Measurements from ENCODE around the gene D2HGDH. TPM values are rescaled to one million over a fixed set of nuclear protein-coding genes. Genes with fewer than 3 reads are reported as not detected.

The D2HGDH gene
- total RNA-seq, 1 experiment from 2014 or later: 131 TPM

GRCh38 chr2:241752689-241753276, 18.4 kb downstream of the D2HGDH start:
- H3K79me2 ChIP-seq (ENCODE audit: low read depth): no peaks in the 10 kb centered on the region
- H3K9me3 ChIP-seq (ENCODE audit: insufficient read depth, low read depth): no peaks in the 10 kb centered on the region
- no peak overlapping the region for H3K4me3 ChIP-seq
- peaks cover 11% of the 10 kb centered on the region; the same call in 1 of the 2 replicates for H3F3A ChIP-seq (ENCODE audit: insufficient read depth, low read depth)
- intact Hi-C loops (cut with micrococcal nuclease; ENCODE audit: unreplicated experiment): no loop called here
- no peaks in the 10 kb centered on the region for H3K27me3 ChIP-seq (ENCODE audit: insufficient read depth, low read depth)
- BruUV-seq (replicated peaks): no TSS peak
- no peaks in the 10 kb centered on the region; the same call in 1 of the 2 replicates for H4K20me1 ChIP-seq (ENCODE audit: insufficient read depth)
- TF ChIP-seq, protein P1, sequence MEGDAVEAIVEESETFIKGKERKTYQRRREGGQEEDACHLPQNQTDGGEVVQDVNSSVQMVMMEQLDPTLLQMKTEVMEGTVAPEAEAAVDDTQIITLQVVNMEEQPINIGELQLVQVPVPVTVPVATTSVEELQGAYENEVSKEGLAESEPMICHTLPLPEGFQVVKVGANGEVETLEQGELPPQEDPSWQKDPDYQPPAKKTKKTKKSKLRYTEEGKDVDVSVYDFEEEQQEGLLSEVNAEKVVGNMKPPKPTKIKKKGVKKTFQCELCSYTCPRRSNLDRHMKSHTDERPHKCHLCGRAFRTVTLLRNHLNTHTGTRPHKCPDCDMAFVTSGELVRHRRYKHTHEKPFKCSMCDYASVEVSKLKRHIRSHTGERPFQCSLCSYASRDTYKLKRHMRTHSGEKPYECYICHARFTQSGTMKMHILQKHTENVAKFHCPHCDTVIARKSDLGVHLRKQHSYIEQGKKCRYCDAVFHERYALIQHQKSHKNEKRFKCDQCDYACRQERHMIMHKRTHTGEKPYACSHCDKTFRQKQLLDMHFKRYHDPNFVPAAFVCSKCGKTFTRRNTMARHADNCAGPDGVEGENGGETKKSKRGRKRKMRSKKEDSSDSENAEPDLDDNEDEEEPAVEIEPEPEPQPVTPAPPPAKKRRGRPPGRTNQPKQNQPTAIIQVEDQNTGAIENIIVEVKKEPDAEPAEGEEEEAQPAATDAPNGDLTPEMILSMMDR (conservative IDR thresholded peaks at IDR 0.05): no peak
- no peak for TF ChIP-seq EZH2 (IDR thresholded peaks at IDR 0.05; ENCODE audit: low read depth)
- no peak overlapping the region for H3K27ac ChIP-seq
- ChIA-PET POLR2A (ENCODE audit: unreplicated experiment) (no interaction called here), CTCF (no interaction called here)
- DNase-seq: no peak
- H3K4me1 ChIP-seq (replicated peaks; ENCODE audit: insufficient read depth): no peaks in the 10 kb centered on the region
- no peak overlapping the region for H3K4me2 ChIP-seq
- H3K36me3 ChIP-seq (ENCODE audit: low read depth): peaks cover 8% of the 10 kb centered on the region; the same call in 1 of the 2 replicates
- no peak overlapping the region for H2AFZ ChIP-seq
- no peaks in the 10 kb centered on the region for H3K9me2 ChIP-seq (ENCODE audit: insufficient read depth)

DNA sequence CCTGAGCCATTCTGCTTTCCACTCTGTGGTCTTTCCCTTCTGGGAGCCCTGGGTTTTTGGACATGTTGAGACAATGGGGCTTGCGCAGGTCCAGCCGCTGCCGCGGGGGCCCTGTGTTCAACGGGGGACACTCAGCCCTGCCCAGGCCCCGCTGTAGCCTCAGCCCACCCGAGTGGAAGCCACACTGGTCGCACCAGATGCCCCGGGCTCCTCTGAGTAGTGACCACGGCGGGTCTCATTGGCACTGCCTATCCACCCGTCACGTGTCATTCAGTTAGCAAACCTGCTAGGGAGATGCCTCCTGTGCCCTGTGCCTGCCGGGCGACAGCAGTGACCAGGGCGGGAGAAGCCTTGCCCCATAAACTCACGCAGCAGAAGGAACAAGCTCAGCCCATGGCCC, 19.1 kb downstream of the D2HGDH start:
- peaks cover 11% of the 10 kb centered on the region; the same call in 1 of the 2 replicates for H3F3A ChIP-seq (ENCODE audit: insufficient read depth, low read depth)
- no peak overlapping the region for H3K27ac ChIP-seq
- CTCF ChIA-PET: no interaction called here
- POLR2A ChIA-PET (ENCODE audit: unreplicated experiment): no interaction called here
- no peak for DNase-seq
- peaks cover 8% of the 10 kb centered on the region; the same call in 1 of the 2 replicates for H3K36me3 ChIP-seq (ENCODE audit: low read depth)
- no peaks in the 10 kb centered on the region for H3K79me2 ChIP-seq (ENCODE audit: low read depth)
- no peak overlapping the region for H3K4me2 ChIP-seq
- H3K9me3 ChIP-seq (ENCODE audit: insufficient read depth, low read depth): no peaks in the 10 kb centered on the region
- H3K4me1 ChIP-seq (replicated peaks; ENCODE audit: insufficient read depth): no peaks in the 10 kb centered on the region
- intact Hi-C loops (cut with micrococcal nuclease; ENCODE audit: unreplicated experiment): no loop called here
- no peaks in the 10 kb centered on the region for H3K9me2 ChIP-seq (ENCODE audit: insufficient read depth)
- H3K27me3 ChIP-seq (ENCODE audit: insufficient read depth, low read depth): no peaks in the 10 kb centered on the region
- H4K20me1 ChIP-seq (ENCODE audit: insufficient read depth): peaks cover 4% of the 10 kb centered on the region; the same call in 1 of the 2 replicates
- TF ChIP-seq, protein P1 (conservative IDR thresholded peaks at IDR 0.05): no peak
- no peak for TF ChIP-seq EZH2 (IDR thresholded peaks at IDR 0.05; ENCODE audit: low read depth)
- no TSS peak for BruUV-seq (replicated peaks)
- H2AFZ ChIP-seq: no peak overlapping the region
- no peak overlapping the region for H3K4me3 ChIP-seq

DNA sequence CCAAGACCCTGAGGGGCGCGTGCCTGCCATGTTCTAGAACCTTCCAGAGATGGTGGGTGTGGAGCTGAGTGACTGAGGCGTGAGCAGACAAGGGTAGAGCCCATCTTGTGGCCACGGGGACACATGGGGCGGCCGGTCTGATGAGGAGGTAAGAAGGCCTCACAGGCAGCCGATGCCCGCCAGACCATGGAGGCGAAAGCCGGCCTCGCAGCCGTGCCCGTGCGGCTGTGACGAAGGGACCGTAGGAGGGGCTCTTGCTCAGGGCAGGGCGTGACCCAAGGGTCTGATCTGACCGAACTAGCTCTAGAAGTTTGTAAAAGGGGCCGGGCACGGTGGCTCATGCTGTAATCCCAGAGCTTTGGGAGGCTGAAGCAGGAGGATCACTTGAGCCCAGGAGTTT, 19.6 kb downstream of the D2HGDH start:
- CTCF ChIA-PET: no interaction called here
- H4K20me1 ChIP-seq (ENCODE audit: insufficient read depth): peaks cover 4% of the 10 kb centered on the region; the same call in 1 of the 2 replicates
- intact Hi-C loops (cut with micrococcal nuclease; ENCODE audit: unreplicated experiment): no loop called here
- no peak overlapping the region for H3K4me3 ChIP-seq
- peaks cover 8% of the 10 kb centered on the region for H3K36me3 ChIP-seq (ENCODE audit: low read depth)
- no peak overlapping the region for H2AFZ ChIP-seq
- DNase-seq: no peak
- POLR2A ChIA-PET (ENCODE audit: unreplicated experiment): no interaction called here
- H3K27ac ChIP-seq: no peak overlapping the region
- no peaks in the 10 kb centered on the region for H3K27me3 ChIP-seq (ENCODE audit: insufficient read depth, low read depth)
- no TSS peak for BruUV-seq (replicated peaks)
- H3K4me1 ChIP-seq (replicated peaks; ENCODE audit: insufficient read depth): no peaks in the 10 kb centered on the region
- H3F3A ChIP-seq (ENCODE audit: insufficient read depth, low read depth): peaks cover 11% of the 10 kb centered on the region; the same call in 1 of the 2 replicates
- no peaks in the 10 kb centered on the region for H3K79me2 ChIP-seq (ENCODE audit: low read depth)
- H3K4me2 ChIP-seq: no peak overlapping the region
- TF ChIP-seq, protein P1 (conservative IDR thresholded peaks at IDR 0.05): no peak
- TF ChIP-seq EZH2 (IDR thresholded peaks at IDR 0.05; ENCODE audit: low read depth): no peak
- no peaks in the 10 kb centered on the region for H3K9me3 ChIP-seq (ENCODE audit: insufficient read depth, low read depth)
- H3K9me2 ChIP-seq (ENCODE audit: insufficient read depth): no peaks in the 10 kb centered on the region
